H1 (cell line): ENCODE data around the gene MAJIN. TPM values are rescaled to one million over a fixed set of nuclear protein-coding genes. Genes with fewer than 3 reads are reported as not detected.
A peak's percentile ranks its signal among the peaks of the same experiment; 100 is the strongest.

ENCODE experiments used
- CTCF ChIA-PET: fragments of 300-600 bp; sonication (Branson Sonifier 250); formaldehyde crosslinking; loops from one replicate; lab custom pipeline; 2021; ENCODE audit not compliant: partially characterized antibody; lab: Charles Lee
- POLR2A ChIA-PET: fragments of 300-600 bp; sonication (Branson Sonifier 250); formaldehyde crosslinking; loops from one replicate; lab custom pipeline; 2021; ENCODE audit warnings: inconsistent platforms; ENCODE audit not compliant: partially characterized antibody; lab: Charles Lee
- DNase-seq, 2 experiments: peaks; one replicate each; pipeline versions ENCODE4 v3.0.0 to v3.0.0-alpha.2; 2010 to 2022; ENCODE audit warnings: low spot score in 2 of 2, low read depth in 1 of 2, mixed read lengths in 1 of 2
- FAIRE-seq: peaks from 2 replicates; lab custom pipeline; 2011; peaks lifted over from hg19 to GRCh38; lab: Jason Lieb, UNC
- H2AFZ ChIP-seq: 2 replicates; pipeline ENCODE4 v1.8.1; 2012; ENCODE audit warnings: low read length, inconsistent platforms
- H2AK5ac ChIP-seq: 2 replicates; pipeline ENCODE4 v1.6.1; 2013; ENCODE audit warnings: low read depth, low read length
- H2BK120ac ChIP-seq: replicated peaks from 2 replicates; pipeline ENCODE3; 2013; ENCODE audit warnings: low read depth, low read length, inconsistent platforms
- H2BK12ac ChIP-seq: 2 replicates; pipeline ENCODE4 v1.6.1; 2013; ENCODE audit warnings: low read depth, low read length
- H2BK15ac ChIP-seq: 2 replicates; pipeline ENCODE4 v1.6.1; 2013; ENCODE audit warnings: low read length
- H2BK20ac ChIP-seq: 2 replicates; pipeline ENCODE4 v1.6.1; 2013; ENCODE audit warnings: low read length
- H2BK5ac ChIP-seq: 2 replicates; pipeline ENCODE4 v1.6.1; 2013; ENCODE audit warnings: low read depth, low read length
- H3K14ac ChIP-seq: 2 replicates; pipeline ENCODE4 v1.6.1; 2013; ENCODE audit warnings: inconsistent platforms; ENCODE audit not compliant: insufficient read length
- H3K18ac ChIP-seq: 2 replicates; pipeline ENCODE4 v1.6.1; 2013; ENCODE audit warnings: low read length; ENCODE audit errors: extremely low read depth
- H3K23ac ChIP-seq: 2 replicates; pipeline ENCODE4 v1.6.1; 2013; ENCODE audit warnings: inconsistent platforms; ENCODE audit not compliant: insufficient read length
- H3K23me2 ChIP-seq: 2 replicates; pipeline ENCODE4 v1.6.1; 2013; ENCODE audit warnings: low read depth, low read length
- H3K27ac ChIP-seq: 2 replicates; pipeline ENCODE4 v1.6.1; 2011; ENCODE audit warnings: low read depth, low read length, inconsistent platforms
- H3K27me3 ChIP-seq, 4 experiments: replicated peaks in 1 of 4; 1 replicate in 1 of 4; 2 replicates in 3 of 4; pipeline versions ENCODE4 v1.6.1 to v1.8.1; 2011 to 2013; ENCODE audit warnings: low read length in 3 of 4, mild to moderate bottlenecking in 3 of 4, inconsistent platforms in 2 of 4, mixed read lengths in 2 of 4, moderate library complexity in 1 of 4; ENCODE audit not compliant: control insufficient read depth in 3 of 4, insufficient read depth in 3 of 4; ENCODE audit errors: extremely low read depth in 1 of 4
- H3K36me3 ChIP-seq, 4 experiments: 2 replicates each; pipeline versions ENCODE4 v1.6.1 to v1.8.1; 2011 to 2013; ENCODE audit warnings: mild to moderate bottlenecking in 4 of 4, low read length in 3 of 4, moderate library complexity in 2 of 4, control low read depth in 1 of 4, inconsistent platforms in 1 of 4; ENCODE audit not compliant: insufficient read depth in 4 of 4, control insufficient read depth in 2 of 4
- H3K4ac ChIP-seq: replicated peaks from 2 replicates; pipeline ENCODE3; 2013; ENCODE audit warnings: low read length, low read depth, mixed read lengths, inconsistent platforms; ENCODE audit not compliant: insufficient read length
- H3K4me1 ChIP-seq, 4 experiments: replicated peaks in 1 of 4; 1 replicate in 1 of 4; 2 replicates in 3 of 4; pipeline versions ENCODE4 v1.6.1 to v1.8.1; 2011 to 2013; ENCODE audit warnings: low read length in 3 of 4, inconsistent platforms in 2 of 4, mixed read lengths in 1 of 4; ENCODE audit not compliant: insufficient read depth in 4 of 4, control insufficient read depth in 3 of 4
- H3K4me2 ChIP-seq, 2 experiments: 2 replicates each; pipeline versions ENCODE4 v1.6.1 to v1.8.1; 2011 to 2013; ENCODE audit warnings: low read depth in 2 of 2, low read length in 2 of 2, control low read depth in 1 of 2, inconsistent platforms in 1 of 2, mild to moderate bottlenecking in 1 of 2; ENCODE audit not compliant: insufficient read depth in 1 of 2
- H3K4me3 ChIP-seq, 4 experiments: fragments of 200-600, 300-600 bp in 1 of 4; sonication (generic), shearing (Covaris generic), sonication (Bioruptor Twin) in 1 of 4; 2 replicates each; pipeline versions ENCODE4 v1.5.1 to v1.8.1; 2011 to 2016; ENCODE audit warnings: low read length in 4 of 4, low read depth in 3 of 4, control low read depth in 2 of 4, inconsistent platforms in 2 of 4, mild to moderate bottlenecking in 2 of 4, mixed read lengths in 1 of 4, moderate library complexity in 1 of 4; ENCODE audit not compliant: insufficient read depth in 2 of 4; ENCODE audit errors: extremely low read depth in 1 of 4
- H3K56ac ChIP-seq: replicated peaks from 2 replicates; pipeline ENCODE3; 2013; ENCODE audit warnings: low read depth, mild to moderate bottlenecking, mixed read lengths, low read length, inconsistent platforms; ENCODE audit not compliant: insufficient read length
- H3K79me1 ChIP-seq: 2 replicates; pipeline ENCODE4 v1.6.1; 2013; ENCODE audit warnings: low read depth, low read length, control low read depth
- H3K79me2 ChIP-seq, 2 experiments: 2 replicates each; pipeline versions ENCODE4 v1.6.1 to v1.8.1; 2012 to 2013; ENCODE audit warnings: low read length in 2 of 2, mild to moderate bottlenecking in 2 of 2, inconsistent platforms in 1 of 2; ENCODE audit not compliant: insufficient read depth in 2 of 2, control insufficient read depth in 1 of 2
- H3K9ac ChIP-seq, 4 experiments: replicated peaks in 1 of 4; 1 replicate in 1 of 4; 2 replicates in 3 of 4; pipeline versions ENCODE4 v1.6.1 to v1.8.1; 2011 to 2013; ENCODE audit warnings: low read depth in 3 of 4, low read length in 3 of 4, control low read depth in 2 of 4, mild to moderate bottlenecking in 2 of 4, moderate library complexity in 2 of 4, inconsistent platforms in 1 of 4; ENCODE audit errors: extremely low read depth in 1 of 4
- H3K9me3 ChIP-seq, 2 experiments: 2 replicates each; pipeline versions ENCODE4 v1.6.1 to v1.8.1; 2012 to 2013; ENCODE audit warnings: mild to moderate bottlenecking in 2 of 2, moderate library complexity in 2 of 2, control low read depth in 1 of 2, inconsistent platforms in 1 of 2, low read depth in 1 of 2, low read length in 1 of 2, mixed read lengths in 1 of 2; ENCODE audit not compliant: insufficient read depth in 2 of 2
- H4K20me1 ChIP-seq, 2 experiments: replicated peaks in 1 of 2; 2 replicates each; pipeline versions ENCODE3 to v1.8.1; 2011 to 2013; ENCODE audit warnings: inconsistent platforms in 2 of 2, low read length in 2 of 2, mild to moderate bottlenecking in 1 of 2; ENCODE audit not compliant: insufficient read depth in 2 of 2, control insufficient read depth in 1 of 2
- H4K5ac ChIP-seq: 2 replicates; pipeline ENCODE4 v1.6.1; 2013; ENCODE audit warnings: low read length, low read depth, mixed read lengths, inconsistent platforms; ENCODE audit not compliant: insufficient read length
- H4K8ac ChIP-seq: 2 replicates; pipeline ENCODE4 v1.8.0; 2013; ENCODE audit warnings: mild to moderate bottlenecking, moderate library complexity, low read length, inconsistent platforms; ENCODE audit not compliant: insufficient read depth; ENCODE audit errors: extremely low read depth
- H4K91ac ChIP-seq: replicated peaks from 2 replicates; pipeline ENCODE3; 2013; ENCODE audit warnings: low read length, mixed read lengths, inconsistent platforms; ENCODE audit not compliant: insufficient read length
- CTCF ChIP-seq, 3 experiments: IDR thresholded peaks; 1 replicate in 2 of 3; 2 replicates in 1 of 3; pipeline versions ENCODE4 v1.5.1 to v1.6.1; 2011; ENCODE audit warnings: low read length in 3 of 3, mild to moderate bottlenecking in 3 of 3, inconsistent platforms in 2 of 3, low read depth in 1 of 3, moderate library complexity in 1 of 3; ENCODE audit not compliant: insufficient read depth in 1 of 3; ENCODE audit errors: control extremely low read depth in 1 of 3
- FOSL1 ChIP-seq: IDR thresholded peaks from 2 replicates; pipeline ENCODE4 v1.6.1; 2011; ENCODE audit warnings: mild to moderate bottlenecking, low read depth, low read length, moderate library complexity; ENCODE audit not compliant: insufficient read depth
- NANOG ChIP-seq: IDR thresholded peaks from 2 replicates; pipeline ENCODE4 v1.6.1; 2011; ENCODE audit warnings: low read length, low read depth, mild to moderate bottlenecking, inconsistent platforms; ENCODE audit not compliant: insufficient read depth, poor library complexity, severe bottlenecking
- USF2 ChIP-seq: IDR thresholded peaks from 2 replicates; pipeline ENCODE4 v1.6.1; 2011; ENCODE audit warnings: low read length, improper control_type of control experiment
- ZNF274 ChIP-seq: IDR thresholded peaks from 2 replicates; pipeline ENCODE4 v1.7.0; 2012; ENCODE audit warnings: low read length, borderline replicate concordance; ENCODE audit errors: extremely low read depth
- WGBS, 2 experiments: shearing (Covaris generic) in 1 of 2; methylation state at CpG; one replicate each; pipeline versions ENCODE4 v1.1.6 to v1.1.7; 2013 to 2015; ENCODE audit warnings: low lambda C conversion rate in 2 of 2, mixed read lengths in 2 of 2, inconsistent platforms in 1 of 2, low coverage in 1 of 2, missing lambda C conversion rate in 1 of 2; ENCODE audit not compliant: insufficient replicate concordance in 2 of 2, insufficient coverage in 1 of 2, insufficient read length in 1 of 2; ENCODE audit errors: extremely low coverage in 1 of 2, missing lambda C conversion rate in 1 of 2; 5-methylcytosine and 5-hydroxymethylcytosine counted together
- polyA plus RNA-seq, 7 experiments: library from polyadenylated mRNA; depleted of rRNA in 3 of 7; stranded (reverse) in 5 of 7; unstranded in 2 of 7; fragments of >200 nt in 5 of 7; fragments of 200-250 nt in 2 of 7; gene quantifications; 1 replicate in 5 of 7; 2 replicates in 1 of 7; 4 replicates in 1 of 7; pipeline versions ENCODE4 v1.2.1 to v1.2.3, GENCODE V29; 2011 to 2013; ENCODE audit warnings: missing spikeins in 2 of 7, mixed read lengths in 2 of 7
- total RNA-seq: library from RNA; stranded (reverse); fragmentation: NEBNext Ultra II Directional; extraction: Animal tissue kit (Norgen Biotek cat#: 25700); gene quantifications from 2 replicates; pipeline ENCODE4 v1.2.1, GENCODE V29; 2021

MAJIN gene
- total and polyA plus RNA-seq, 2 of the 8 experiments (the other 6 are each of a cell fraction or from before 2014, with no cell fraction given) = not detected

DNA sequence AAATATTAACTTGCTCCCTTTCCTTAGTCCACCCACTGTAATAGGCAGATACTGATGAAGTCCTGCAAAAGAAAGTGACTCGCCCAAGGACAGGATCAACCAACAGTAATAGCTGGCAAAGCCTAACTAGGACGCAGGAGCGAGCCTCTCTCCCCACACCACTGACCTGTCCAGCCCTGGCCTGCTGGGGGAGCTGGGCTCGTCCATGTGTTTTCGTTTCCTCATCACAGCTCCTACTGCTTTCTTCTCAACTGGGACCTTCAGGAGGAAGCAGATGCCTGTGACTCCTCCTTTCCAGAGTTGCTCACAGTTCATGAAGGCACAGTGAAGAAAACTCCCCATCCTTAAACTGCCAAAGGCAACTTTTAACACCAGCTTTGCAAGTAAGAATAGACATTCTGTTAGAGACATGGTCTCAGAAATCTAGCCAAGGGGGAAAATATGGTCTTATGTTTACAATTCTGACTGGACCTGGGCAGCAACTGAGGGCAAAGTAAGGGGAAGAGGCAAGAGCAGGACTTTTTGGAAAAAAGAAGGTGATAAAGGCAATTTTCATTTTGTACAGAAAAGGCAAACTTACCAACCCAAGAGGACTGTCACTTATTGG is 24.6 kb downstream of the MAJIN start:
- TF ChIP-seq ZNF274 = no peak
- TF ChIP-seq CTCF (IDR thresholded peaks at IDR 0.05; ENCODE audit: control extremely low read depth in 1 of 3, insufficient read depth in 1 of 3, low read depth in 1 of 3, low read length in 3 of 3) = peak in 1 of 3 experiments; percentile 6; a peak in 1 of 4 replicates
- TF ChIP-seq NANOG = no peak
- no peak for TF ChIP-seq USF2
- no peak for TF ChIP-seq FOSL1
- H3K18ac ChIP-seq = no peak overlapping the region
- no peak overlapping the region for H3K4me2 ChIP-seq
- H3K23ac ChIP-seq = no peak overlapping the region
- H2BK15ac ChIP-seq = no peak overlapping the region
- no peaks in the 10 kb centered on the region for H3K23me2 ChIP-seq
- no peak overlapping the region for H3K4ac ChIP-seq
- no peaks in the 10 kb centered on the region; a peak in 1 of 7 replicates for H3K27me3 ChIP-seq
- ChIA-PET POLR2A (interaction anchor here (0.8 to 1.1 kb wide), 2 partner anchors 11 to 67 kb away, joined by 3 to 4 read pairs; partner anchors contain the start of gene ARL2), CTCF (interaction anchor here (0.9 to 1.7 kb wide), 7 partner anchors 10 to 94 kb away, joined by 3 to 5 read pairs (median 3); no protein-coding TSS in a partner anchor)
- H2AK5ac ChIP-seq = no peak overlapping the region
- no peak overlapping the region for H3K4me3 ChIP-seq
- H2BK20ac ChIP-seq = no peak overlapping the region
- 75% methylated on average over 5 of the region's 5 CpGs; no CpG with 5 or more reads in 1 of the 2 experiments for WGBS, 2 experiments
- no peaks in the 10 kb centered on the region for H3K36me3 ChIP-seq
- no peak overlapping the region for H2BK5ac ChIP-seq
- DNase-seq = no peak
- no peak overlapping the region for H4K5ac ChIP-seq
- H3K14ac ChIP-seq = no peak overlapping the region
- no peaks in the 10 kb centered on the region for H3K79me1 ChIP-seq
- H3K4me1 ChIP-seq = no peaks in the 10 kb centered on the region
- H4K20me1 ChIP-seq = no peaks in the 10 kb centered on the region
- H3K79me2 ChIP-seq = no peaks in the 10 kb centered on the region
- H3K27ac ChIP-seq = no peak overlapping the region
- no peak overlapping the region for H4K8ac ChIP-seq
- H3K56ac ChIP-seq = no peak overlapping the region
- H2BK12ac ChIP-seq = no peak overlapping the region
- peak overlapping the region; percentile 57; the same call in 1 of the 2 replicates for H2AFZ ChIP-seq
- no peak for FAIRE-seq
- no peak overlapping the region for H2BK120ac ChIP-seq
- no peak overlapping the region for H4K91ac ChIP-seq
- H3K9ac ChIP-seq = no peak overlapping the region
- H3K9me3 ChIP-seq = no peaks in the 10 kb centered on the region
